HG03025 (cell line): ENCODE measurements around the gene EPHB1.

Experiments
- ATAC-seq: cut with Tn5 transposase; IDR thresholded peaks from one replicate; pipeline ENCODE4 v1.9.1; 2021; ENCODE audit warnings: mild to moderate bottlenecking, moderate library complexity; ENCODE audit not compliant: unreplicated experiment, low FRiP score

EPHB1 gene

GRCh38 chr3:134873789-134874188 is 78.7 kb downstream of the EPHB1 start:
- ATAC-seq: no peak

- ATAC-seq: no peak
These were observed 79.8 kb downstream of the EPHB1 start for GRCh38 chr3:134874737-134875413.

GRCh38 chr3:134876836-134877235 is 81.8 kb downstream of the EPHB1 start:
- ATAC-seq: no peak

- no peak for ATAC-seq
These were observed 82.7 kb downstream of the EPHB1 start for GRCh38 chr3:134877788-134878187.

- ATAC-seq: no peak
These were observed 84.9 kb downstream of the EPHB1 start for GRCh38 chr3:134879990-134880389.

GRCh38 chr3:134880431-134880830 is 85.4 kb downstream of the EPHB1 start:
- no peak for ATAC-seq

- no peak for ATAC-seq
These were observed 86.2 kb downstream of the EPHB1 start for GRCh38 chr3:134881305-134881704.

GRCh38 chr3:134883697-134884385 is 88.8 kb downstream of the EPHB1 start:
- ATAC-seq: no peak

GRCh38 chr3:134885877-134886621 is 91.0 kb downstream of the EPHB1 start:
- ATAC-seq: peak; percentile 58

- no peak for ATAC-seq
These were observed 91.9 kb downstream of the EPHB1 start for GRCh38 chr3:134886991-134887390.

- no peak for ATAC-seq
These were observed 92.5 kb downstream of the EPHB1 start for GRCh38 chr3:134887536-134887935.

GRCh38 chr3:134892326-134892725 is 97.3 kb downstream of the EPHB1 start:
- no peak for ATAC-seq

- no peak for ATAC-seq
These were observed 97.7 kb downstream of the EPHB1 start for GRCh38 chr3:134892761-134893160.

- ATAC-seq: no peak
These were observed 99.5 kb downstream of the EPHB1 start for GRCh38 chr3:134894533-134894932.

GRCh38 chr3:134895181-134895580 is 100.1 kb downstream of the EPHB1 start:
- no peak for ATAC-seq

- no peak for ATAC-seq
These were observed 101.1 kb downstream of the EPHB1 start for GRCh38 chr3:134896141-134896540.

GRCh38 chr3:134896696-134897095 is 101.6 kb downstream of the EPHB1 start:
- ATAC-seq: no peak

GRCh38 chr3:134897391-134898141 is 102.5 kb downstream of the EPHB1 start:
- ATAC-seq: no peak

GRCh38 chr3:134898181-134898754 is 103.2 kb downstream of the EPHB1 start:
- no peak for ATAC-seq

- ATAC-seq: no peak
These were observed 104.7 kb downstream of the EPHB1 start for GRCh38 chr3:134899786-134900185.
